HCT116 (cell line): ENCODE results near the gene ST8SIA3. TPM values are rescaled to one million over a fixed set of nuclear protein-coding genes. Genes with fewer than 3 reads are reported as not detected.

Experiments
- ATAC-seq: fragments of 200-7000 bp; cut with Tn5 transposase; 2 replicates; pipeline ENCODE4 v1.9.1; 2020; ENCODE audit warnings: mild to moderate bottlenecking, moderate library complexity
- BruUV-seq: library from RNA; stranded (reverse); fragments of 400-500 nt; replicated peaks from 2 replicates; lab custom pipeline; 2021; lab: Mats Ljungman, UMichigan
- CTCF ChIA-PET: fragments of 300-600 bp; sonication (Branson Sonifier 250); formaldehyde crosslinking; loops from one replicate; lab custom pipeline; 2021; ENCODE audit warnings: antibody characterized with exemption; lab: Charles Lee
- POLR2A ChIA-PET: fragments of 300-600, 350-600 bp; sonication (Branson Sonifier 250); formaldehyde crosslinking; loops from one replicate; lab custom pipeline; 2021; ENCODE audit warnings: antibody characterized with exemption; lab: Charles Lee
- RAD21 ChIA-PET, 2 experiments: fragments of 300-600 bp; sonication (Branson Sonifier 250); formaldehyde crosslinking; loops; one replicate each; lab custom pipeline; 2023; ENCODE audit warnings: low total read pairs in 2 of 2; ENCODE audit not compliant: uncharacterized antibody in 2 of 2, unreplicated experiment in 2 of 2, low non-redundant PET in 1 of 2; lab: Charles Lee
- DNase-seq: peaks from one replicate; pipeline ENCODE4 v3.0.0-alpha.2; 2010; ENCODE audit warnings: low read depth, low spot score
- H2AFZ ChIP-seq: fragments of 200-600 bp; shearing (Covaris generic), sonication (generic); 2 replicates; pipeline ENCODE4 v1.6.1; 2017; ENCODE audit warnings: low read depth, mixed run types, mixed read lengths, antibody characterized with exemption, low read length; ENCODE audit not compliant: poor library complexity, severe bottlenecking
- H3K27ac ChIP-seq: 2 replicates; pipeline ENCODE4 v1.5.1; 2012; ENCODE audit warnings: low read depth, low read length
- H3K27me3 ChIP-seq: fragments of 200-600 bp; sonication (generic); 2 replicates; pipeline ENCODE4 v1.6.1; 2016; ENCODE audit warnings: mixed run types, low read length, mixed read lengths; ENCODE audit not compliant: insufficient read depth
- H3K36me3 ChIP-seq, 2 experiments: fragments of 200-500 bp in 1 of 2; fragments of 200-600 bp in 1 of 2; sonication (Bioruptor generic) in 1 of 2; sonication (generic) in 1 of 2; 2 replicates each; pipeline versions ENCODE4 v1.5.1 to v1.6.1; 2014 to 2016; ENCODE audit warnings: low read length in 2 of 2, inconsistent platforms in 1 of 2, mixed read lengths in 1 of 2, mixed run types in 1 of 2; ENCODE audit not compliant: insufficient read depth in 2 of 2, control insufficient read depth in 1 of 2
- H3K4me1 ChIP-seq, 2 experiments: fragments of 200-600 bp in 1 of 2; sonication (generic) in 1 of 2; 2 replicates each; pipeline versions ENCODE4 v1.5.1 to v1.6.1; 2012 to 2017; ENCODE audit warnings: low read length in 2 of 2, inconsistent platforms in 1 of 2, mild to moderate bottlenecking in 1 of 2, mixed read lengths in 1 of 2, mixed run types in 1 of 2, moderate library complexity in 1 of 2; ENCODE audit not compliant: insufficient read depth in 2 of 2, control insufficient read depth in 1 of 2
- H3K4me2 ChIP-seq: fragments of 200-600 bp; sonication (generic); 2 replicates; pipeline ENCODE4 v1.6.1; 2017; ENCODE audit warnings: mixed run types, low read length, mixed read lengths
- H3K4me3 ChIP-seq, 2 experiments: fragments of 200-600 bp in 1 of 2; sonication (generic) in 1 of 2; replicated peaks in 1 of 2; 2 replicates each; pipeline ENCODE4 v1.5.1; 2011 to 2016; ENCODE audit warnings: low read length in 2 of 2, control low read depth in 1 of 2, low read depth in 1 of 2, mild to moderate bottlenecking in 1 of 2, mixed read lengths in 1 of 2, mixed run types in 1 of 2
- H3K79me2 ChIP-seq: fragments of 200-600 bp; sonication (generic); 2 replicates; pipeline ENCODE4 v1.6.1; 2017; ENCODE audit warnings: mild to moderate bottlenecking, mixed run types, low read length, moderate library complexity, mixed read lengths; ENCODE audit not compliant: insufficient read depth
- H3K9ac ChIP-seq: fragments of 200-600 bp; sonication (generic); 2 replicates; pipeline ENCODE4 v1.6.1; 2016; ENCODE audit warnings: low read length, mixed read lengths
- H3K9me2 ChIP-seq: fragments of 200-600 bp; sonication (generic), shearing (Covaris generic); 2 replicates; pipeline ENCODE4 v1.6.1; 2017; ENCODE audit warnings: mixed run types, mild to moderate bottlenecking, moderate library complexity; ENCODE audit not compliant: insufficient read depth
- H3K9me3 ChIP-seq, 2 experiments: fragments of 200-500 bp in 1 of 2; fragments of 200-600 bp in 1 of 2; sonication (Bioruptor generic) in 1 of 2; sonication (generic) in 1 of 2; 2 replicates each; pipeline ENCODE4 v1.6.1; 2014 to 2017; ENCODE audit warnings: low read length in 2 of 2, mixed read lengths in 2 of 2, inconsistent platforms in 1 of 2, low read depth in 1 of 2, mild to moderate bottlenecking in 1 of 2, mixed run types in 1 of 2, moderate library complexity in 1 of 2; ENCODE audit not compliant: control insufficient read depth in 1 of 2, insufficient read depth in 1 of 2
- H4K20me1 ChIP-seq: fragments of 200-600 bp; sonication (generic), shearing (Covaris generic); 2 replicates; pipeline ENCODE4 v1.6.1; 2017; ENCODE audit warnings: mixed run types, mild to moderate bottlenecking, moderate library complexity; ENCODE audit not compliant: insufficient read depth
- CEBPB ChIP-seq: IDR thresholded peaks from 2 replicates; pipeline ENCODE4 v1.6.1; 2012; ENCODE audit warnings: low read depth
- EGR1 ChIP-seq: IDR thresholded peaks from 2 replicates; pipeline ENCODE4 v1.6.1; 2012; ENCODE audit warnings: low read depth
- ELF1 ChIP-seq: IDR thresholded peaks from 2 replicates; pipeline ENCODE4 v1.6.1; 2012; ENCODE audit warnings: low read depth, borderline replicate concordance
- POLR2A ChIP-seq: IDR thresholded peaks from 2 replicates; pipeline ENCODE4 v1.7.0; 2011; ENCODE audit warnings: borderline replicate concordance; ENCODE audit not compliant: insufficient read depth, insufficient read length; ENCODE audit errors: extremely low read depth
- REST ChIP-seq: IDR thresholded peaks from 2 replicates; pipeline ENCODE4 v1.6.1; 2012; ENCODE audit warnings: low read depth
- SRF ChIP-seq: IDR thresholded peaks from 2 replicates; pipeline ENCODE4 v1.6.1; 2012; ENCODE audit warnings: low read depth
- intact Hi-C: fragments of 100-400 bp; cut with micrococcal nuclease; formaldehyde crosslinking; loops from 2 replicates; pipeline ENCODE4 v1.10.0; 2022
- total RNA-seq: library from RNA; stranded (reverse); gene quantifications from one replicate; pipeline ENCODE4 v1.2.1, GENCODE V29; 2021; ENCODE audit not compliant: unreplicated experiment
- TF ChIP-seq, protein P1 (sequence below), 3 experiments: fragments of 200-600 bp in 1 of 3; sonication (generic) in 1 of 3; IDR thresholded peaks in 2 of 3; conservative IDR thresholded peaks in 1 of 3; 2 replicates each; pipeline ENCODE4 v1.5.1; 2012 to 2017; ENCODE audit warnings: low read depth in 2 of 3, low read length in 2 of 3, antibody characterized with exemption in 1 of 3, borderline replicate concordance in 1 of 3, control low read depth in 1 of 3, mild to moderate bottlenecking in 1 of 3, mixed read lengths in 1 of 3, mixed run types in 1 of 3, moderate library complexity in 1 of 3; ENCODE audit not compliant: insufficient read depth in 1 of 3
- TF ChIP-seq, protein P2 (sequence below): IDR thresholded peaks from 2 replicates; pipeline ENCODE4 v1.6.1; 2012
- TF ChIP-seq, protein P3 (sequence below): IDR thresholded peaks from 2 replicates; pipeline ENCODE4 v1.6.1; 2011; ENCODE audit warnings: mild to moderate bottlenecking, low read length, moderate library complexity; ENCODE audit not compliant: insufficient replicate concordance; ENCODE audit errors: extremely low read depth

Gene ST8SIA3
- total RNA-seq, 1 experiment from 2014 or later = not detected

DNA sequence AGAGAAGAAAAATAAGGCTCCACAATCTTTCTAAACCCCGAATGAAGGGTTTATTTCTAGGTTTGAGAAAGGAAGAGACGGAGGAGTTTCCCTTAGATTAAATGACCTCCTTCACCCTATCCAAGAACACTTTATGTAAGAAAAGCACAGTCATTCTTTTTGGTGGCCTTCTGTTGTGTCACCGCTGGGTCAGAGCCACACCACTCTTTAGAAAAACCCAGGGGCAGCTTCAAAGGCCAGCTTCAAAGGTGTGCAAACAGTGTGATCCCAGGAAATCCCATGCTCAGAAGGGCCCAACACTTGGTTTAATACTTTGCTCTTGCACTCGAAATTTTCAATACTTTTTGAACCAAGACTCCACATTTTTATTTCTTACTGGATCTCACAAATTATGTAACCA is 7.1 kb downstream of the ST8SIA3 start (continued):
- TF ChIP-seq, protein P1, sequence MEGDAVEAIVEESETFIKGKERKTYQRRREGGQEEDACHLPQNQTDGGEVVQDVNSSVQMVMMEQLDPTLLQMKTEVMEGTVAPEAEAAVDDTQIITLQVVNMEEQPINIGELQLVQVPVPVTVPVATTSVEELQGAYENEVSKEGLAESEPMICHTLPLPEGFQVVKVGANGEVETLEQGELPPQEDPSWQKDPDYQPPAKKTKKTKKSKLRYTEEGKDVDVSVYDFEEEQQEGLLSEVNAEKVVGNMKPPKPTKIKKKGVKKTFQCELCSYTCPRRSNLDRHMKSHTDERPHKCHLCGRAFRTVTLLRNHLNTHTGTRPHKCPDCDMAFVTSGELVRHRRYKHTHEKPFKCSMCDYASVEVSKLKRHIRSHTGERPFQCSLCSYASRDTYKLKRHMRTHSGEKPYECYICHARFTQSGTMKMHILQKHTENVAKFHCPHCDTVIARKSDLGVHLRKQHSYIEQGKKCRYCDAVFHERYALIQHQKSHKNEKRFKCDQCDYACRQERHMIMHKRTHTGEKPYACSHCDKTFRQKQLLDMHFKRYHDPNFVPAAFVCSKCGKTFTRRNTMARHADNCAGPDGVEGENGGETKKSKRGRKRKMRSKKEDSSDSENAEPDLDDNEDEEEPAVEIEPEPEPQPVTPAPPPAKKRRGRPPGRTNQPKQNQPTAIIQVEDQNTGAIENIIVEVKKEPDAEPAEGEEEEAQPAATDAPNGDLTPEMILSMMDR (IDR thresholded peaks at IDR 0.05 in 2 of 3, conservative IDR thresholded peaks at IDR 0.05 in 1 of 3; ENCODE audit: borderline replicate concordance in 1 of 3, insufficient read depth in 1 of 3, low read depth in 2 of 3, low read length in 2 of 3) = no peak
- TF ChIP-seq EGR1 (no peak), SRF (no peak), CEBPB (no peak)
- TF ChIP-seq, all 23 proteins: peak for 0

DNA sequence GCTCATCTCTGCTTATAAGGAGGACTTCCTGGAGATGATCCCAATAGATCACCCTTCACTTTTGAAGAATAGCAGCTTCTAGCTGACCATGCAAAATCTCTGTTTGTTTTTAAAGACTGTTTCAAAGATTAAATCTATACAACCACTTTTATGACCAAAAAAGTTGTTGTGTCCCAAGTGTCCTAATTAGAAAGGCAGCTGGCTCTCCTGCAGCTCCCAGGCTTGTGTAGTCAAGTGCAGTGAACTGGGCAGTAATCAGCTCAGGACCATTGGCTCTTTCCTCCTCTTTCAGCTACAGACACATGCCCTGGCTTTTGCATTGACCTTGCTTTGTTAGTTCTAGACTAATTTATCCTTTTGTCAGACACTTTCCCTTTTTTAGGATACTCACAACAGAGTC is 10.4 kb downstream of the ST8SIA3 start:
- Histone ChIP-seq H3K27me3 (peaks cover 74% of the 10 kb centered on the region), H2AFZ (no peak overlapping the region), H3K4me1 (no peaks in the 10 kb centered on the region), H4K20me1 (no peaks in the 10 kb centered on the region), H3K36me3 (no peaks in the 10 kb centered on the region), H3K9me3 (no peaks in the 10 kb centered on the region)
- no peak for DNase-seq
- TF ChIP-seq, protein P2, sequence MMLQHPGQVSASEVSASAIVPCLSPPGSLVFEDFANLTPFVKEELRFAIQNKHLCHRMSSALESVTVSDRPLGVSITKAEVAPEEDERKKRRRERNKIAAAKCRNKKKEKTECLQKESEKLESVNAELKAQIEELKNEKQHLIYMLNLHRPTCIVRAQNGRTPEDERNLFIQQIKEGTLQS = no peak
- TF ChIP-seq REST = no peak
- TF ChIP-seq ELF1 = no peak
- no peak for TF ChIP-seq POLR2A
- TF ChIP-seq, protein P3, sequence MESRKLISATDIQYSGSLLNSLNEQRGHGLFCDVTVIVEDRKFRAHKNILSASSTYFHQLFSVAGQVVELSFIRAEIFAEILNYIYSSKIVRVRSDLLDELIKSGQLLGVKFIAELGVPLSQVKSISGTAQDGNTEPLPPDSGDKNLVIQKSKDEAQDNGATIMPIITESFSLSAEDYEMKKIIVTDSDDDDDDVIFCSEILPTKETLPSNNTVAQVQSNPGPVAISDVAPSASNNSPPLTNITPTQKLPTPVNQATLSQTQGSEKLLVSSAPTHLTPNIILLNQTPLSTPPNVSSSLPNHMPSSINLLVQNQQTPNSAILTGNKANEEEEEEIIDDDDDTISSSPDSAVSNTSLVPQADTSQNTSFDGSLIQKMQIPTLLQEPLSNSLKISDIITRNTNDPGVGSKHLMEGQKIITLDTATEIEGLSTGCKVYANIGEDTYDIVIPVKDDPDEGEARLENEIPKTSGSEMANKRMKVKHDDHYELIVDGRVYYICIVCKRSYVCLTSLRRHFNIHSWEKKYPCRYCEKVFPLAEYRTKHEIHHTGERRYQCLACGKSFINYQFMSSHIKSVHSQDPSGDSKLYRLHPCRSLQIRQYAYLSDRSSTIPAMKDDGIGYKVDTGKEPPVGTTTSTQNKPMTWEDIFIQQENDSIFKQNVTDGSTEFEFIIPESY = no peak
- TF ChIP-seq, all 23 proteins: peak for 0
- BruUV-seq = no TSS peak
- Histone ChIP-seq H3K79me2 (no peaks in the 10 kb centered on the region), H3K27ac (no peak overlapping the region), H3K4me2 (no peak overlapping the region), H3K9me2 (no peaks in the 10 kb centered on the region), H3K4me3 (no peak overlapping the region), H3K9ac (no peak overlapping the region)
- intact Hi-C loops = no loop called here
- ChIA-PET CTCF (no interaction called here), POLR2A (no interaction called here), RAD21 (no interaction called here)
- no peak for ATAC-seq
